ENCODE data around the gene KLHL41. TPM values are rescaled to one million over a fixed set of nuclear protein-coding genes. Genes with fewer than 3 reads are reported as not detected.
"Not testable (repeated sequence)": the region's sequence is repeated elsewhere in the genome, so short reads cannot be mapped to it uniquely, and the experiment has no call there.

Gene KLHL41
- total and polyA plus RNA-seq, 8 donors, result 0.19 to 2.7 (median 0.57) TPM

DNA sequence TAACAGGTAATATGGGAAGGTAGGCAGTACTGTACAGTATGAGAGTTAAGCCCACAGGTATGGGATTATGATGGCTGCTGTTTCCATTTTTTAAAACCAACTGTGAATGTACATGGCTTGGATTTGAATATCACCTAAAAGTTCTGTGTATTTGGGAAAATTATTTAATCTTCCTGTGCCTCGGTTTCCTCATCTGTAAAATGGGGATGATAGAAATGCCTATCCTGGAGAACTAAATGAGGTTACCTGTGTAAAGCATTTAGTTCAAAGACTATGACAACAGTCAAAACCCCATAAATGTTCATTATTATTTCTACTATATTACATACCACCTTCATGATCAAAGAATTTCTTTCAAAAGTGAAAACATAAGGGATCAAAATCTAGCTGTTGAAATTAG lies 3.6 kb downstream of the KLHL41 start:
- ATAC-seq (no peak), DNase-seq (no peak), FAIRE-seq (no peak)
- H3K4me3 ChIP-seq, result no peak overlapping the region
- no peaks in the 10 kb centered on the region for H3K36me3 ChIP-seq
- peaks cover 0 to 2% (median 0%) of the 10 kb centered on the region in 3 donors for H3K4me1 ChIP-seq
- intact Hi-C loops (cut with DNase I), result no loop called here
- no peaks in the 10 kb centered on the region for H3K27me3 ChIP-seq
- TF ChIP-seq, protein P1, sequence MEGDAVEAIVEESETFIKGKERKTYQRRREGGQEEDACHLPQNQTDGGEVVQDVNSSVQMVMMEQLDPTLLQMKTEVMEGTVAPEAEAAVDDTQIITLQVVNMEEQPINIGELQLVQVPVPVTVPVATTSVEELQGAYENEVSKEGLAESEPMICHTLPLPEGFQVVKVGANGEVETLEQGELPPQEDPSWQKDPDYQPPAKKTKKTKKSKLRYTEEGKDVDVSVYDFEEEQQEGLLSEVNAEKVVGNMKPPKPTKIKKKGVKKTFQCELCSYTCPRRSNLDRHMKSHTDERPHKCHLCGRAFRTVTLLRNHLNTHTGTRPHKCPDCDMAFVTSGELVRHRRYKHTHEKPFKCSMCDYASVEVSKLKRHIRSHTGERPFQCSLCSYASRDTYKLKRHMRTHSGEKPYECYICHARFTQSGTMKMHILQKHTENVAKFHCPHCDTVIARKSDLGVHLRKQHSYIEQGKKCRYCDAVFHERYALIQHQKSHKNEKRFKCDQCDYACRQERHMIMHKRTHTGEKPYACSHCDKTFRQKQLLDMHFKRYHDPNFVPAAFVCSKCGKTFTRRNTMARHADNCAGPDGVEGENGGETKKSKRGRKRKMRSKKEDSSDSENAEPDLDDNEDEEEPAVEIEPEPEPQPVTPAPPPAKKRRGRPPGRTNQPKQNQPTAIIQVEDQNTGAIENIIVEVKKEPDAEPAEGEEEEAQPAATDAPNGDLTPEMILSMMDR (IDR thresholded peaks at IDR 0.05), result no peak
- H3K9me3 ChIP-seq, result no peaks in the 10 kb centered on the region
- H3K27ac ChIP-seq, result no peak overlapping the region
- 95 to 100% methylated on average over 1 of the region's 1 CpG for WGBS, 2 donors

DNA sequence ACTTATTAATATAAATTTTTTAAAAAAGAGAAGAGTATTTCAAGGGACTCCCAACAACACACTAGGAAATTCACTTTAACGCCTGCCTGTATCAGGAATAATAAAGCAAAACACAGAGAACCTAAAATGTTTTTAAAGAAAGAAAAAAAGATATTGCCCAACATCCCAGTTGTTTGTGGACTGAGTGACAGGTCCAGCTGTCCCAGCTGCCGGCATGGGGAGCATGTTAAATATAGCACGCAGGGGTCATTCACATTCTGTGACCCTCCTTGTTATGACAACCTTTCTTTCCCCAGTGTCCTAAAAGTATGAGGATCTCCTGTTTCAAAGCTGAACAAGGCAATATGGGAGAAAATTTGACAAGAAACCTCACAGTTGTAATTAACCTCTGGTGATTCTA lies 4.4 kb downstream of the KLHL41 start:
- Histone ChIP-seq H3K4me3 (no peak overlapping the region), H3K36me3 (no peaks in the 10 kb centered on the region), H3K27ac (no peak overlapping the region), H3K9me3 (no peaks in the 10 kb centered on the region), H3K27me3 (no peaks in the 10 kb centered on the region), H3K4me1 (no peaks in the 10 kb centered on the region)
- no peak for ATAC-seq
- TF ChIP-seq, protein P1 (IDR thresholded peaks at IDR 0.05), result no peak
- intact Hi-C loops (cut with DNase I), result no loop called here
- no peak for FAIRE-seq
- DNase-seq, result no peak
- WGBS, 2 donors, result 67 to 74% methylated on average over 3 of the region's 3 CpGs

DNA sequence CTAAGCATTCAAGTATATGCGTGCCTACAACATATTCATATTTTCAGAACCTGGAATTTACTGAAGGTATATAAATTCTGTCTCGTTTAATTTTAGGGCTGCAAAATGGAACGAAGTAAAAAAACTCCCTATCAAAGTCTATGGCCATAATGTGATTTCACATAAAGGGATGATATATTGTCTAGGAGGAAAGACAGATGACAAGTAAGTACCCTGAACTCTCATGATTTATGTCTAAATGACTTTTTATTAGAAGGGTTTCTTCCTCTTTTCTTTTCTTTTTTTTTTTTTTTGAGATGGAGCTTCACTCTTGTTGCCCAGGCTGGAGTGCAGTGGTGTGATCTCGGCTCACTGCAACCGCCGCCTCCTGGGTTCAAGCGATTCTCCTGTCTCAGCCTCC lies 5.3 kb downstream of the KLHL41 start:
- H3K36me3 ChIP-seq; H3K4me3 ChIP-seq; ATAC-seq; H3K9me3 ChIP-seq; DNase-seq; H3K27ac ChIP-seq; H3K4me1 ChIP-seq; intact Hi-C loops (cut with DNase I); H3K27me3 ChIP-seq; FAIRE-seq: not testable (repeated sequence)
- 88 to 96% methylated on average over 7 of the region's 7 CpGs for WGBS, 2 donors

DNA sequence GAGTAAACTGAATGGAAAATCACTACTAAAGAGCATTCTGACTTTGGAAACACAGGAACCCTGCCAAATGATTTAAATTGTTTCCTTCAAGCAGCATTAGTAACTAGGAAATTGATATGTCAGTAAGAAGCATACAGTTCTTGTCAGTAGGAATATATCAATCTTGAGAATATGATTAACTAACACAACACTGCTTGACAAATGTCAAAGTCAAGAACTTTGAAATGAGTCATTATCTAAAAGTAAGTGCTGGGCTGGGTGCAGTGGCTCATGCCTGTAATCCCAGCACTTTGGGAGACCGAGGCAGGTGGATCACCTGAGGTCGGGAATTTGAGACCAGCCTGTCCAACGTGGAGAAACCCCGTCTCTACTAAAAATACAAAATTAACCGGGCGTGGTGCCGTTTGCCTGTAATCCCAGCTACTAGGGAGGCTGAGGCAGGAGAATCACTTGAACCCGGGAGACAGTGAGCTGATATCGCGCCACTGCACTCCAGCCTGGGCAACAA lies 7.0 kb downstream of the KLHL41 start:
- DNase-seq; H3K9me3 ChIP-seq; ATAC-seq; H3K27me3 ChIP-seq; intact Hi-C loops (cut with DNase I); FAIRE-seq; H3K36me3 ChIP-seq; H3K4me1 ChIP-seq; H3K4me3 ChIP-seq; H3K27ac ChIP-seq: not testable (repeated sequence)
- WGBS, 2 donors, result 94 to 96% methylated on average over 10 of the region's 10 CpGs

DNA sequence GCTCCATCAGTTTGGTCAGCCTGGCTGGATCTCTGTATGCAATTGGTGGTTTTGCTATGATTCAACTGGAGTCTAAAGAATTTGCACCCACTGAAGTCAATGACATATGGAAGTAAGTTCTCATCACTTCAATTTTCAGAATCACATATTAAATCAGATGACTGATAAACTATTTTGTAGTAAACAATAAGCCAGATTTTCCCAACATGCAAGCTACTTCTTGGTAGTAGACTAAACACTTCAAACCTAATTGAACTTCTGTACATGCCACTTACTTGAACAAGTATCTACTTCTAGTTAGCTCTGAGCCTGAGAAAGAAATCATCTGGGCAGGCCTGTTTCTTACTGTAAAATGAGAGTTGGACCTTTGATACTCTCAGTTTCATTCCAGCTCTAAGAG lies 11.4 kb downstream of the KLHL41 start:
- DNase-seq (no peak), ATAC-seq (no peak), FAIRE-seq (no peak)
- Histone ChIP-seq H3K9me3 (no peaks in the 10 kb centered on the region), H3K36me3 (no peaks in the 10 kb centered on the region), H3K27me3 (no peaks in the 10 kb centered on the region), H3K27ac (no peak overlapping the region), H3K4me3 (no peak overlapping the region), H3K4me1 (no peaks in the 10 kb centered on the region)
- intact Hi-C loops (cut with DNase I), result loop anchor here in 1 of 3 donors (10.0 kb wide), 1 partner anchor 154 kb away; no protein-coding TSS in a partner anchor
- TF ChIP-seq, protein P1 (IDR thresholded peaks at IDR 0.05), result no peak

DNA sequence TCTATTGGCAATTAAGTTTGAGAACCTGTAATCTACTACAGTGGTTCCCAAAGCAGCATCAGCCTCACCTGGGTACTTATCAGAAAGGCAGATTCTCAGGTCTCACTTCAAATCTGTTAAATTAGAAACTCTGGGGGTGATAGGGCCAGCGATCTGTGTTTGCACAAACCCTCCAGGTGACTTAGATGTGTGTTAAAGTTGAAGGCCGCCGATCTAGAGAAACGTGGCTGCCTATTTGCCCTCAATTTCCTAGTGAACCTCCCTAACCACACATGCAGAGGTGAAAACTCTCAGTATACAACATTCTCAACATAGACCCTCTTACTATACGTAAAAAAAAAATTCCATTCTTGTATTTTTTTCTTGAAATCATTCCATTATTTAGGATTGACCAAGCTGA lies 14.2 kb downstream of the KLHL41 start:
- no peak for ATAC-seq
- WGBS, 2 donors, result 33 to 44% methylated on average over 5 of the region's 5 CpGs
- TF ChIP-seq, protein P1 (IDR thresholded peaks at IDR 0.05), result no peak
- intact Hi-C loops (cut with DNase I), result loop anchor here in 1 of 3 donors (10.0 kb wide), 1 partner anchor 151 kb away; no protein-coding TSS in a partner anchor
- H3K4me3 ChIP-seq, result no peak overlapping the region
- no peaks in the 10 kb centered on the region for H3K9me3 ChIP-seq
- no peaks in the 10 kb centered on the region for H3K36me3 ChIP-seq
- FAIRE-seq, result no peak
- H3K27me3 ChIP-seq, result no peaks in the 10 kb centered on the region
- no peak overlapping the region for H3K27ac ChIP-seq
- no peak for DNase-seq
- H3K4me1 ChIP-seq, result no peaks in the 10 kb centered on the region
